SK-N-SH treated with all-trans-retinoic acid at 6 μM for 48 hours (cell line): ENCODE data around the gene SLC2A13.

Experiments
- ARNTL ChIP-seq: fragments of 450-650 bp; formaldehyde crosslinking; IDR thresholded peaks from 2 replicates; pipeline ENCODE4 v1.5.0; 2020; ENCODE audit warnings: low read depth, mild to moderate bottlenecking, moderate library complexity, borderline replicate concordance
- BACH2 ChIP-seq: fragments of 250-450 bp; sonication (Bioruptor Pico); IDR thresholded peaks from 2 replicates; pipeline ENCODE4 v1.9.0; 2021; ENCODE audit warnings: mild to moderate bottlenecking, borderline replicate concordance
- PATZ1 ChIP-seq: fragments of 250-450 bp; sonication (Bioruptor Pico); IDR thresholded peaks from 2 replicates; pipeline ENCODE4 v1.8.0; 2020; ENCODE audit warnings: mild to moderate bottlenecking, moderate library complexity, borderline replicate concordance
- RARB ChIP-seq: fragments of 250-450 bp; sonication (Bioruptor Pico); IDR thresholded peaks from 2 replicates; pipeline ENCODE4 v1.8.0; 2021; ENCODE audit warnings: mild to moderate bottlenecking, moderate library complexity
- TCF4 ChIP-seq: fragments of 250-450 bp; sonication (Bioruptor Pico); IDR thresholded peaks from 2 replicates; pipeline ENCODE4 v1.8.0; 2021; ENCODE audit warnings: mild to moderate bottlenecking, moderate library complexity, borderline replicate concordance
- TF ChIP-seq, protein P1 (sequence below): fragments of 250-450 bp; sonication (Bioruptor Pico); IDR thresholded peaks from 2 replicates; pipeline ENCODE4 v1.5.0; 2020; ENCODE audit warnings: mild to moderate bottlenecking, moderate library complexity

- TF ChIP-seq ARNTL (CRISPR knock-in tag), result no peak
- no peak for TF ChIP-seq BACH2 (CRISPR knock-in tag)
- TF ChIP-seq TCF4, result no peak
- no peak for TF ChIP-seq RARB (CRISPR knock-in tag)
- TF ChIP-seq PATZ1 (CRISPR knock-in tag), result no peak
- TF ChIP-seq, protein P1, sequence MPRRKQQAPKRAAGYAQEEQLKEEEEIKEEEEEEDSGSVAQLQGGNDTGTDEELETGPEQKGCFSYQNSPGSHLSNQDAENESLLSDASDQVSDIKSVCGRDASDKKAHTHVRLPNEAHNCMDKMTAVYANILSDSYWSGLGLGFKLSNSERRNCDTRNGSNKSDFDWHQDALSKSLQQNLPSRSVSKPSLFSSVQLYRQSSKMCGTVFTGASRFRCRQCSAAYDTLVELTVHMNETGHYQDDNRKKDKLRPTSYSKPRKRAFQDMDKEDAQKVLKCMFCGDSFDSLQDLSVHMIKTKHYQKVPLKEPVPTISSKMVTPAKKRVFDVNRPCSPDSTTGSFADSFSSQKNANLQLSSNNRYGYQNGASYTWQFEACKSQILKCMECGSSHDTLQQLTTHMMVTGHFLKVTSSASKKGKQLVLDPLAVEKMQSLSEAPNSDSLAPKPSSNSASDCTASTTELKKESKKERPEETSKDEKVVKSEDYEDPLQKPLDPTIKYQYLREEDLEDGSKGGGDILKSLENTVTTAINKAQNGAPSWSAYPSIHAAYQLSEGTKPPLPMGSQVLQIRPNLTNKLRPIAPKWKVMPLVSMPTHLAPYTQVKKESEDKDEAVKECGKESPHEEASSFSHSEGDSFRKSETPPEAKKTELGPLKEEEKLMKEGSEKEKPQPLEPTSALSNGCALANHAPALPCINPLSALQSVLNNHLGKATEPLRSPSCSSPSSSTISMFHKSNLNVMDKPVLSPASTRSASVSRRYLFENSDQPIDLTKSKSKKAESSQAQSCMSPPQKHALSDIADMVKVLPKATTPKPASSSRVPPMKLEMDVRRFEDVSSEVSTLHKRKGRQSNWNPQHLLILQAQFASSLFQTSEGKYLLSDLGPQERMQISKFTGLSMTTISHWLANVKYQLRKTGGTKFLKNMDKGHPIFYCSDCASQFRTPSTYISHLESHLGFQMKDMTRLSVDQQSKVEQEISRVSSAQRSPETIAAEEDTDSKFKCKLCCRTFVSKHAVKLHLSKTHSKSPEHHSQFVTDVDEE (CRISPR knock-in tag), result no peak
Observed at GRCh38 chr12:39736406-39736805, 369.5 kb downstream of the SLC2A13 start.
